H1 (cell line): ENCODE results near the gene ADIRF. TPM values are rescaled to one million over a fixed set of nuclear protein-coding genes. Genes with fewer than 3 reads are reported as not detected.

Experiments
- BACH1 ChIP-seq: IDR thresholded peaks from 2 replicates; pipeline ENCODE4 v1.6.1; 2012; ENCODE audit warnings: low read length, improper control_type of control experiment
- GABPA ChIP-seq: IDR thresholded peaks from 2 replicates; pipeline ENCODE4 v1.6.1; 2011; ENCODE audit warnings: mild to moderate bottlenecking, low read length, moderate library complexity, borderline replicate concordance; ENCODE audit not compliant: insufficient read depth
- polyA plus RNA-seq, 7 experiments: library from polyadenylated mRNA; depleted of rRNA in 3 of 7; stranded (reverse) in 5 of 7; unstranded in 2 of 7; fragments of >200 nt in 5 of 7; fragments of 200-250 nt in 2 of 7; gene quantifications; 1 replicate in 5 of 7; 2 replicates in 1 of 7; 4 replicates in 1 of 7; pipeline versions ENCODE4 v1.2.1 to v1.2.3, GENCODE V29; 2011 to 2013; ENCODE audit warnings: missing spikeins in 2 of 7, mixed read lengths in 2 of 7
- total RNA-seq: library from RNA; stranded (reverse); fragmentation: NEBNext Ultra II Directional; extraction: Animal tissue kit (Norgen Biotek cat#: 25700); gene quantifications from 2 replicates; pipeline ENCODE4 v1.2.1, GENCODE V29; 2021

The ADIRF gene
- total and polyA plus RNA-seq, 2 of the 8 experiments (the other 6 are each of a cell fraction or from before 2014, with no cell fraction given), result not detected

DNA sequence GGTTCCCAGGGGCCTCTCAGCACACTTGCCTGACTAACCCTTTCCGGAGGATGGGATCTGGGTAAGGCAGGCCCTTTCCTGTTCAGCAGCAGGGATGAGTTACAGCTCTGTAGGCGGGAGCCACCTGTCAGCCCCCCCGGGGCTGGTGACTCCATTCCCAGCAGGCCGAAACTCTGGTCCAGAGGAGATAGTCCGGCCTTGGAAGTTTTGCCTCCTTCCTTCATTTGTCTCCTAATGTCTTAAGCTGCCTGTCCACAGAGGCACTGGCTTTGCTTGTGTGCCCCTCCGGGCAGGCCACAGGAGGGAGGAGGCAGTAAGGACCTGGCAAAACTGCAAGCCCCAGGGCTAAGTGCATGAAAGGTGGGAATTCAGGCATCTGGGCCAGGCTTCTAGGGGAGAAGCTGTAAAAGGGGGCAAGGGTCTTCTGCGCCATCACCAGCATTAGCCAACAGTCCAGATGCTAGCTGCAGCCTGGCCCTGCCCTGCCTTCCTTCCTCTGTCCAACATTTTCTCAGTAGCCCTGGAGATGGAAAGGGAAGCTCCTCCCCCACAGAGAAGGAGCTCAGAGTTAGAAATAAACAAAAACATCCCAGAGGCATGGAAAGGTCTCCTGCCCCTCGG lies 1.2 kb downstream of the ADIRF start (continued):
- TF ChIP-seq GABPA, result no peak
- no peak for TF ChIP-seq BACH1
